Activated CD8-positive, alpha-beta T cell treated with anti-CD3 and anti-CD28 coated beads for 36 hours (primary cell): ENCODE results near the gene LCA5L. TPM values are rescaled to one million over a fixed set of nuclear protein-coding genes. Genes with fewer than 3 reads are reported as not detected.

Experiments used
- ATAC-seq: fragments of 200-7000 bp; cut with Tn5 transposase; one replicate; pipeline ENCODE4 v1.10.0; 2021; ENCODE audit warnings: mild to moderate bottlenecking, moderate library complexity
- CTCF ChIA-PET: fragments of 350-600 bp; sonication (Branson Sonifier 250); formaldehyde crosslinking; loops from one replicate; lab custom pipeline; 2021; ENCODE audit warnings: antibody characterized with exemption; lab: Charles Lee
- POLR2A ChIA-PET: fragments of 350-600 bp; sonication (Branson Sonifier 250); formaldehyde crosslinking; loops from one replicate; lab custom pipeline; 2021; ENCODE audit warnings: antibody characterized with exemption; lab: Charles Lee
- DNase-seq: peaks from one replicate; pipeline ENCODE4 v3.0.0-alpha.2; 2020
- H3K27ac Mint-ChIP-seq: one replicate; pipeline ENCODE4 v1.8.0; 2021; ENCODE audit warnings: mild to moderate bottlenecking, mixed read lengths
- H3K27me3 Mint-ChIP-seq: one replicate; pipeline ENCODE4 v1.8.0; 2021; ENCODE audit warnings: mixed read lengths
- H3K36me3 Mint-ChIP-seq: one replicate; pipeline ENCODE4 v1.8.0; 2021; ENCODE audit warnings: low read depth, mixed read lengths
- H3K4me1 Mint-ChIP-seq: one replicate; pipeline ENCODE4 v1.8.0; 2021; ENCODE audit warnings: low read depth, mixed read lengths
- H3K4me3 Mint-ChIP-seq: one replicate; pipeline ENCODE4 v1.8.0; 2021; ENCODE audit warnings: mild to moderate bottlenecking, moderate library complexity, mixed read lengths
- H3K9me3 Mint-ChIP-seq: one replicate; pipeline ENCODE4 v1.8.0; 2021; ENCODE audit warnings: mixed read lengths
- CTCF ChIP-seq: fragments of 200-600 bp; IDR thresholded peaks from one replicate; pipeline ENCODE4 v1.8.0; 2022; ENCODE audit warnings: antibody characterized with exemption, mild to moderate bottlenecking
- intact Hi-C: fragments of 100-400 bp; cut with micrococcal nuclease; formaldehyde crosslinking; loops from one replicate; pipeline ENCODE4 v1.10.0; 2022
- total RNA-seq, 2 experiments: library from RNA; stranded (reverse); gene quantifications; one replicate each; pipeline ENCODE4 v1.2.3, GENCODE V29; 2021

LCA5L gene
- total RNA-seq, 2 experiments from 2014 or later = 0.36 TPM; not detected in 1

GRCh38 chr21:39366563-39366962 lies 79.0 kb downstream of the LCA5L start:
- TF ChIP-seq CTCF = no peak
- Mint-ChIP-seq H3K9me3 (no peaks in the 10 kb centered on the region), H3K27me3 (peaks cover 8% of the 10 kb centered on the region), H3K36me3 (no peaks in the 10 kb centered on the region), H3K4me1 (no peaks in the 10 kb centered on the region), H3K27ac (no peak overlapping the region), H3K4me3 (no peak overlapping the region)
- ChIA-PET POLR2A (interaction anchor here (1.4 kb wide), 1 partner anchor 18 kb away, joined by 3 read pairs; no protein-coding TSS in a partner anchor), CTCF (no interaction called here)
- no peak for ATAC-seq
- DNase-seq = no peak
- intact Hi-C loops = no loop called here

- Mint-ChIP-seq H3K27me3 (peaks cover 8% of the 10 kb centered on the region), H3K4me3 (no peak overlapping the region), H3K27ac (no peak overlapping the region), H3K4me1 (no peaks in the 10 kb centered on the region), H3K9me3 (no peaks in the 10 kb centered on the region), H3K36me3 (no peaks in the 10 kb centered on the region)
- DNase-seq = no peak
- CTCF ChIA-PET = no interaction called here
- intact Hi-C loops = no loop called here
- TF ChIP-seq CTCF = no peak
- POLR2A ChIA-PET = no interaction called here
- ATAC-seq = no peak
These were observed 80.6 kb downstream of the LCA5L start for GRCh38 chr21:39364949-39365348.

DNA sequence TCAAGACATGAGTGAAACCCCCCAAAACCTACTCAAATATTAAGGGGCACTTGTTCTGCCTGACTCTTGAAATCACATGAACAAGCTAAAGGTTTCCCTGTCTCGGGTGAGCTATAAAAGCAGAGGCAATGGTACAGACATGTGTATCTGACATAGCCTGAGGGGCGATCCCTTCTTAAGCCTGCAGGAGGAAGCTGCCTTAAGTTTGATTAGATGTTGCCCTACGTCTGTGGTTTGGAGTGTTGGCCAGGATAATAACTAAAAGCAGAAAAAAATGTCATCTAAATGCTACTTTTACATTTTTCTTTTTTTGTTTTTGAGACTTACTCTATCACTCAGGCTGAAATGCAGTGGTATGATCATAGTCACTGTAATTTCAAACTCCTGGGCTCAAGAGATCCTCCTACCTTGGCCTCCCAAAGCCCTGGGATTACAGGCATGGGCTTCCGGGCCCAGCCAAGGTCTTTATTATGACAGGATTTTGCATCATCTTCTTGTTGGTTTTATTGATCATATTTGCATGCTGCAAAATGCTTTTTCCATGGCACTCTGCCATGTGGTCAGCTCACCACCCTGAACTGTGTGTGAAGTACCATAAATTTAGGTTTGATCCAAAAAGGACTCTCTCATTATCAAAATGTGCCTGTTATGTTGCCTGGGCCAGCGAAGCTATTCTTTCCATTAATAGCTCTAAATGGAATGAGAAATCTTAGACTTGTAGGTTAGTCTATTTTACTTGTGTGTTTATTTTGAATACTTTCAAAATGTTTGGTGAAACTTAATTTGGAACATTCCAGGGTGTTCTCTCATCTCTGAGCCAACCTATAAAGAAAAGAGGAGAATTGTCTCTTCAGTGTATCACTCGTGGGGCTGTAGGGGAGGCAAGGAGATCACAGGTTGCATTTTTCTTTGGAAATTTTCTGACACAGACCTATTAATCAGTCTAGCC lies 81.7 kb downstream of the LCA5L start:
- H3K9me3 Mint-ChIP-seq = no peaks in the 10 kb centered on the region
- no peaks in the 10 kb centered on the region for H3K36me3 Mint-ChIP-seq
- H3K27me3 Mint-ChIP-seq = peaks cover 8% of the 10 kb centered on the region
- CTCF ChIA-PET = interaction anchor here (0.7 kb wide), 1 partner anchor 12 kb away, joined by 3 read pairs; no protein-coding TSS in a partner anchor
- intact Hi-C loops = no loop called here
- no peak overlapping the region for H3K27ac Mint-ChIP-seq
- DNase-seq (no peak), ATAC-seq (no peak)
- H3K4me1 Mint-ChIP-seq = no peaks in the 10 kb centered on the region
- H3K4me3 Mint-ChIP-seq = no peak overlapping the region
- POLR2A ChIA-PET = interaction anchor here (0.9 kb wide), 1 partner anchor 14 kb away, joined by 3 read pairs; no protein-coding TSS in a partner anchor
- TF ChIP-seq CTCF = no peak

- H3K36me3 Mint-ChIP-seq = no peaks in the 10 kb centered on the region
- ChIA-PET CTCF (interaction anchor here (0.7 to 1.2 kb wide), 4 partner anchors 11 to 49 kb away, joined by 3 to 5 read pairs (median 3); no protein-coding TSS in a partner anchor), POLR2A (no interaction called here)
- no peak overlapping the region for H3K4me3 Mint-ChIP-seq
- no peak overlapping the region for H3K27ac Mint-ChIP-seq
- no peaks in the 10 kb centered on the region for H3K9me3 Mint-ChIP-seq
- intact Hi-C loops = no loop called here
- peaks cover 8% of the 10 kb centered on the region for H3K27me3 Mint-ChIP-seq
- H3K4me1 Mint-ChIP-seq = no peaks in the 10 kb centered on the region
- DNase-seq (no peak), ATAC-seq (no peak)
- TF ChIP-seq CTCF = no peak
These were observed 82.8 kb downstream of the LCA5L start for GRCh38 chr21:39362733-39363132.

- ChIA-PET CTCF (no interaction called here), POLR2A (interaction anchor here (1.0 to 1.7 kb wide), 2 partner anchors 11 to 45 kb away, joined by 4 read pairs; no protein-coding TSS in a partner anchor)
- TF ChIP-seq CTCF = no peak
- DNase-seq (no peak), ATAC-seq (no peak)
- Mint-ChIP-seq H3K4me3 (no peak overlapping the region), H3K27me3 (peaks cover 8% of the 10 kb centered on the region), H3K36me3 (no peaks in the 10 kb centered on the region), H3K27ac (no peak overlapping the region), H3K4me1 (no peaks in the 10 kb centered on the region), H3K9me3 (no peaks in the 10 kb centered on the region)
- intact Hi-C loops = no loop called here
These were observed 86.2 kb downstream of the LCA5L start for GRCh38 chr21:39359382-39359781.
